Neural cell (in vitro differentiated cells): ENCODE measurements around the gene ADAMTSL2. TPM values are rescaled to one million over a fixed set of nuclear protein-coding genes. Genes with fewer than 3 reads are reported as not detected.
A peak's percentile ranks its signal among the peaks of the same experiment; 100 is the strongest.

Experiments used
- H2AFZ ChIP-seq: fragments of 200-600, 300-800 bp; sonication (generic), shearing (Covaris generic); 2 replicates; pipeline ENCODE4 v1.6.0; 2014; ENCODE audit warnings: low read depth, mild to moderate bottlenecking, antibody characterized with exemption, low read length, moderate library complexity
- H3F3A ChIP-seq: fragments of 200-600 bp; shearing (Covaris generic); 2 replicates; pipeline ENCODE4 v1.6.1; 2016; ENCODE audit warnings: mild to moderate bottlenecking, moderate library complexity, mixed read lengths, antibody characterized with exemption, low read length; ENCODE audit not compliant: insufficient read depth, poor library complexity, severe bottlenecking
- H3K27ac ChIP-seq: fragments of 200-600, 300-800 bp; sonication (generic), shearing (Covaris generic); 2 replicates; pipeline ENCODE4 v1.5.1; 2014; ENCODE audit warnings: mild to moderate bottlenecking, low read length, moderate library complexity
- H3K27me3 ChIP-seq: fragments of 300-800, 200-600 bp; sonication (generic), shearing (Covaris generic); 2 replicates; pipeline ENCODE4 v1.6.0; 2014; ENCODE audit warnings: mild to moderate bottlenecking, low read depth, low read length, moderate library complexity; ENCODE audit not compliant: insufficient read depth
- H3K36me3 ChIP-seq: fragments of 300-800, 200-600 bp; sonication (generic), shearing (Covaris generic); 2 replicates; pipeline ENCODE4 v1.5.1; 2014; ENCODE audit warnings: mild to moderate bottlenecking, antibody characterized with exemption, low read length, moderate library complexity; ENCODE audit not compliant: insufficient read depth
- H3K4me2 ChIP-seq: fragments of 300-800, 200-600 bp; sonication (generic), shearing (Covaris generic); 2 replicates; pipeline ENCODE4 v1.6.0; 2014; ENCODE audit warnings: mild to moderate bottlenecking, low read length
- H3K4me3 ChIP-seq: fragments of 300-800, 200-600 bp; sonication (generic), shearing (Covaris generic); 2 replicates; pipeline ENCODE4 v1.5.1; 2014; ENCODE audit warnings: mild to moderate bottlenecking, low read length, moderate library complexity
- H3K79me2 ChIP-seq: fragments of 200-600 bp; shearing (Covaris generic); replicated peaks from 2 replicates; pipeline ENCODE4 v1.6.0; 2014; ENCODE audit warnings: mild to moderate bottlenecking, low read length, moderate library complexity; ENCODE audit not compliant: insufficient read depth
- H3K9ac ChIP-seq: fragments of 300-800, 200-600 bp; sonication (generic), shearing (Covaris generic); 2 replicates; pipeline ENCODE4 v1.6.1; 2016; ENCODE audit warnings: mild to moderate bottlenecking, low read length, mixed read lengths
- H3K9me2 ChIP-seq: fragments of 200-600 bp; shearing (Covaris generic); 2 replicates; pipeline ENCODE4 v1.6.1; 2016; ENCODE audit warnings: mild to moderate bottlenecking, low read length, mixed read lengths; ENCODE audit not compliant: insufficient read depth
- H3K9me3 ChIP-seq: fragments of 200-600, 300-800 bp; sonication (generic), shearing (Covaris generic); 2 replicates; pipeline ENCODE4 v1.6.1; 2016; ENCODE audit warnings: mild to moderate bottlenecking, mixed run types, low read length, moderate library complexity, mixed read lengths
- H4K20me1 ChIP-seq: fragments of 200-600 bp; shearing (Covaris generic); 2 replicates; pipeline ENCODE4 v1.6.1; 2016; ENCODE audit warnings: mild to moderate bottlenecking, mixed run types; ENCODE audit not compliant: insufficient read depth
- CTCF ChIP-seq: fragments of 450-650 bp; IDR thresholded peaks from 2 replicates; pipeline ENCODE4 v1.5.1; 2014; ENCODE audit warnings: antibody characterized with exemption, mild to moderate bottlenecking, moderate library complexity; ENCODE audit not compliant: poor library complexity, severe bottlenecking
- EP300 ChIP-seq: fragments of 450-650 bp; conservative IDR thresholded peaks from 2 replicates; pipeline ENCODE4 v1.6.1; 2014; ENCODE audit warnings: antibody characterized with exemption, mild to moderate bottlenecking, moderate library complexity; ENCODE audit not compliant: poor library complexity, severe bottlenecking
- EZH2 ChIP-seq: fragments of 200-600, 300-800 bp; shearing (Covaris generic), sonication (generic); IDR thresholded peaks from 2 replicates; pipeline ENCODE4 v1.6.1; 2014; ENCODE audit warnings: antibody characterized with exemption, low read length, borderline replicate concordance, mild to moderate bottlenecking; ENCODE audit not compliant: insufficient read depth, poor library complexity, severe bottlenecking
- MXI1 ChIP-seq: fragments of 450-650 bp; conservative IDR thresholded peaks from 2 replicates; pipeline ENCODE4 v1.6.1; 2014; ENCODE audit warnings: antibody characterized with exemption, mild to moderate bottlenecking; ENCODE audit not compliant: poor library complexity, severe bottlenecking
- POLR2AphosphoS5 ChIP-seq: IDR thresholded peaks from 2 replicates; pipeline ENCODE4 v1.6.1; 2012
- RAD21 ChIP-seq: fragments of 450-650 bp; conservative IDR thresholded peaks from 2 replicates; pipeline ENCODE4 v1.6.1; 2014; ENCODE audit warnings: antibody characterized with exemption, mild to moderate bottlenecking, moderate library complexity
- REST ChIP-seq: IDR thresholded peaks from 2 replicates; pipeline ENCODE4 v1.6.1; 2012; ENCODE audit warnings: borderline replicate concordance
- SMC3 ChIP-seq: fragments of 450-650 bp; conservative IDR thresholded peaks from 2 replicates; pipeline ENCODE4 v1.6.1; 2014; ENCODE audit warnings: antibody characterized with exemption, mild to moderate bottlenecking, moderate library complexity; ENCODE audit not compliant: poor library complexity
- TAF1 ChIP-seq: IDR thresholded peaks from 2 replicates; pipeline ENCODE4 v1.6.1; 2012; ENCODE audit warnings: low read depth
- polyA plus RNA-seq: library from polyadenylated mRNA; depleted of rRNA; stranded (reverse); fragments of >200 nt; gene quantifications from 2 replicates; pipeline ENCODE4 v1.2.3, GENCODE V29; 2014

Gene ADAMTSL2
- polyA plus RNA-seq, 1 donor from 2014 or later: 0.85 TPM

DNA sequence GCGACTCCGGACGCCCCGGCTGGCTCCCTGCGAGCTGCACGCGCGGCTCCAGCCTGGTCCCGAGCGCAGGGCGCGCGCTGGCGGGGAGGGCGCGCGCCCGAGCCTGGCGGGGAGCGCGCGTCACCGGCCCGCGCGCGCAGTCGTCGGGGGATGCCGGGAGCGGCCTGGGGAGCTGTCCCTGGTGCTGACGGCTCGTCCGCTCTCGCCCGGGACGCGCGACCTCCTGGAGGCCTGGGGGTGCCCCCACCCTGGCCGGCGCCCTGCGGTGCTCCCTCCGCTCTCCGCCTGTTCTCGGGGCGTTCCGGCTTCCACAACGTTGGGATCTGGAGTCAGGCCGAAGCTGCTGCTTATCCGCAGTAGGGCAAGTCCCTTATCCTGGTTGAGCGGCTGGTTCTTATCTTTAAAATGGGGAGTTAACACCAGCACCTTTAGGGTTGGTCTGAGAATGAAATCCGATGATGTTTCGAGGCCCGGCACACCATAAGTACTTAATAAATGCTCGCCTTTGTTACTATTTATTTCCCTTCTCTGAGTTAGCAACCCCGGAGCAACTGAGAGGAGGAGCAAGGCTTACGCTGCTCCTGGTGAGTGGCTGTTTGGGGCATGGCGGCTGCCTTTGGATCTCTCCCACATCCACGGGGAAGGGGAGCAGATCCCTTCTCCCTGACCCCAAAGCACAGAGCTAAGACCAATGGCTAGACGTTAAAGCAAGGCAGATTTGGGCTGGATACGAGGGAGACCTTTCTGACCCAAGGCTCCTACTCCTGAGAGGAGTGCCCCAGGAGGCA lies 75.0 kb downstream of the ADAMTSL2 start, which contains the start of gene FAM163B:
Gene FAM163B, minus strand, starts transcription at position 79 of the 788 bp plus-strand sequence. CDS start 29,166 bp downstream, outside the sequence.
- Histone ChIP-seq H2AFZ (no peak within 1 kb of the TSS), H3K9me2 (no peaks in the 10 kb centered on the region), H3K36me3 (no peaks in the 10 kb centered on the region), H3K9ac (peak within 1 kb of the TSS; percentile 52), H3K79me2 (no peaks in the 10 kb centered on the region), H3K4me2 (no peak within 1 kb of the TSS), H3K27me3 (peaks cover 45% of the 10 kb centered on the region), H4K20me1 (no peaks in the 10 kb centered on the region), H3K27ac (no peak within 1 kb of the TSS), H3F3A (no peaks in the 10 kb centered on the region), H3K9me3 (no peaks in the 10 kb centered on the region), H3K4me3 (peak within 1 kb of the TSS; percentile 62)
- no peak for TF ChIP-seq SMC3
- peak; percentile 10 for TF ChIP-seq EP300
- no peak for TF ChIP-seq MXI1
- TF ChIP-seq REST: peak; percentile 47

DNA sequence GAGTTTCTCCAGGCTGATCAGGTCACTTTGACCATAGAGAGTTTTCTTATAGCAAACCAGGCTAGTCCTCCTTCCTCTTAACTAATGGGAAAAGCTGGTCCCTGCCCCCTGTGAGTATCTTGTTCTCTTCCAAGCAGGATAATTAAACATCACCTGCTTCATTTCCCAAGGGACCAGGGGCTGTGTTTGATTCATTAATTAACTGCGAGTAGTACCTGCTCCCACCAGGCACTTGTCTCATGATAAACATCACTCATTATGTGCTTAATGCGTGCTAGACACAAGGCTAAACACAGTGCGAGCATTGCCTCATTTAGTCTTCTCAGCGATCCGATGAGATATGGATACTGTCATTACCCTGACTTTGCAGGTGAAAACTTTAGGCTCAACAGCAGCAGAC lies 76.3 kb downstream of the ADAMTSL2 start:
- no peak for TF ChIP-seq REST
- no peak for TF ChIP-seq POLR2AphosphoS5
- TF ChIP-seq SMC3: no peak
- TF ChIP-seq MXI1: no peak
- no peak for TF ChIP-seq EZH2
- TF ChIP-seq TAF1: no peak
- TF ChIP-seq RAD21: no peak
- TF ChIP-seq CTCF: no peak
- TF ChIP-seq EP300: no peak
- Histone ChIP-seq H3K27ac (no peak overlapping the region), H3K27me3 (peaks cover 45% of the 10 kb centered on the region)

More for the DNA sequence above, 76.3 kb downstream of the ADAMTSL2 start:
- Histone ChIP-seq H3K9me3 (no peaks in the 10 kb centered on the region), H3F3A (no peaks in the 10 kb centered on the region), H3K4me3 (no peak overlapping the region), H3K9ac (no peak overlapping the region), H3K4me2 (no peak overlapping the region), H3K36me3 (no peaks in the 10 kb centered on the region), H3K79me2 (no peaks in the 10 kb centered on the region), H4K20me1 (no peaks in the 10 kb centered on the region), H2AFZ (no peak overlapping the region), H3K9me2 (no peaks in the 10 kb centered on the region)
